Activated T-cell treated with anti-CD3 and anti-CD28 coated beads, Interleukin-2, amount 50 U/mL, for 48 hours (primary cell): ENCODE measurements around the gene WDR54.
"Not testable (repeated sequence)": the region's sequence is repeated elsewhere in the genome, so short reads cannot be mapped to it uniquely, and the experiment has no call there.

Source experiments
- DNase-seq, 2 experiments: peaks; one replicate each; pipeline ENCODE4 v3.0.0-alpha.2; 2020

WDR54 gene

GRCh38 chr2:74430502-74430901, 9.0 kb downstream of the WDR54 start:
- DNase-seq, result no peak

DNA sequence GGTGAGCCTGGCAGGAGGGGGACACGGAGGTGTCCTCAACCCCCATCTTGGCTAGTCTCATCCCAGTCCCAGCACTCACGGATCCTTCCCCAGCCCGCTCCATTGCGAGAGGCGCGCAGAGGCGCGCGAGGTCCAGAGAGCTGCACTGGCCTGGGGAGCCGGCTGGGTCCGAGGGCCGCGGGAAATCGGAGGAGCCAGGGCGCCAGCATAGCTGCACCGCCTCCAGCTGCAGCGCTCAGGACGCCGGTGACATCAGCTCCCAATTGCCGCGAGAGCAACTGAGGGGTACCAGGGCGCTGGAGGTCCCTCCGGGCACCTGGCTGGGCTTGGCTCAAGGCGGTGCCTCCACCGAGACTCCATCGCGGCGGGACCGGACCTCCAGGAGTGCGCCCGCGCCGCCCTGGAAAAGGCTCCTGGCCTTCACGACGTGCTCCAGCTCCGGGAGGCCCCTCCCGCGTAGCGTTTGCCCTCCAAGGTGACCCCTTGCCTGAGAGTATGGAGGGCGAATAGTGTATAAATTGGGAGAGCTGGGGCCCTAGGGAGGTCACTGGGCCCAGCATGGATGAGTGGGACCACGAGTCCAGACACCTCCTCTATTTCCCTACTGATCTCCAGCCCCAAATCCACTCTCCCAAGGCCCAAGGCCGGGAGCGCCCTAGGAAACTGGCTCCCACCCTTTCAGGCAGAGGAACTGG, 14.7 kb downstream of the WDR54 start:
- no peak for DNase-seq

- DNase-seq, result no peak
These were observed 15.5 kb downstream of the WDR54 start for GRCh38 chr2:74436848-74437695.

- no peak for DNase-seq
These were observed 16.7 kb downstream of the WDR54 start for GRCh38 chr2:74438248-74438647.

DNA sequence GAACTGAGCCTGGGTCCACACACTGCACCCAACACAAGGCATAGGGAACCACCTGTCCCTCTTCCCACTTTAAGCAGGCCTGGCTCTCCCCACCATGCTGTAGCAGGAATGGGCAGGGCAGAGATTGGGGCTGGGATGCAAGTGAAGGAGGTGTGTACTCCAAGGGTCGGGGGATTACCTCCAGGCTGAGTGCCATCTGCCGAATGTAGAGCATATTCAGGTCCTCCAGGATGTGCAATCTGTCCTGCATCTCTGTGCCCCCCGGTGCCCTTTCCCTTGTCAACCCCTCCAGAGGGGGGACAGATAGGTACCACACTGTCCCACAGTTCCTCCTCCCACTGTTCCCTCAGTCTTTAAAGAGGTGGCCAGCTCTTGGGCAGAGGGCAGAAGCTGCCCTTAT, 17.8 kb downstream of the WDR54 start:
- no peak for DNase-seq

DNA sequence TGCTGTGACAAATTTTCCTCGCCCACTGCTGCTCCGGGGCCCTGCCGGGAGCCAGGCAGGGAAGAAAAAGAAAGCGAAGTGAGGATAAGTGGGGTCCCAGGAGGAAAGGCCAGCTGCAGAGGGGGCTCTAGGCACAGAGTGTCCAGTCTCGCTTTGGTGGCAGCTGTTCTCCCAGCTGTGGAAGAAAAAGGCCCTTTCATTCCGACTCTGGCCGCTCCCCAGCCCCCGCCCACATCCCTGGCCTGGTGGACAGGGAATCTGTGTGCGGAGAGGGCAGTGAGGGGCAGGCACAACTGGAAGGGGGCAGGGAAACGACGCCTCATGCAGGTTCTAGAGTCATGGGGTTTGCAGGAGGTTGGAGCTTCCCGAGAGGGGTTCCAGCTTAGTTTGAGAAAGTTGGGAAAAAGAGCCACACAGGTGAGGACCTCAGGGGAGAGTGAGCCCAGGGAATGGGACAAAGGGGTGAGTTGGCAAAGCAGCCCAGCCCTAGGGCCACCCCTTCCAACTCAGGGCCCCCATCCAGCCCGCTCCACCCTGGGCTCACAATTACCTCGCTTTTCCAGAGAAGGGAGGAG, 18.4 kb downstream of the WDR54 start:
- DNase-seq, result no peak

DNA sequence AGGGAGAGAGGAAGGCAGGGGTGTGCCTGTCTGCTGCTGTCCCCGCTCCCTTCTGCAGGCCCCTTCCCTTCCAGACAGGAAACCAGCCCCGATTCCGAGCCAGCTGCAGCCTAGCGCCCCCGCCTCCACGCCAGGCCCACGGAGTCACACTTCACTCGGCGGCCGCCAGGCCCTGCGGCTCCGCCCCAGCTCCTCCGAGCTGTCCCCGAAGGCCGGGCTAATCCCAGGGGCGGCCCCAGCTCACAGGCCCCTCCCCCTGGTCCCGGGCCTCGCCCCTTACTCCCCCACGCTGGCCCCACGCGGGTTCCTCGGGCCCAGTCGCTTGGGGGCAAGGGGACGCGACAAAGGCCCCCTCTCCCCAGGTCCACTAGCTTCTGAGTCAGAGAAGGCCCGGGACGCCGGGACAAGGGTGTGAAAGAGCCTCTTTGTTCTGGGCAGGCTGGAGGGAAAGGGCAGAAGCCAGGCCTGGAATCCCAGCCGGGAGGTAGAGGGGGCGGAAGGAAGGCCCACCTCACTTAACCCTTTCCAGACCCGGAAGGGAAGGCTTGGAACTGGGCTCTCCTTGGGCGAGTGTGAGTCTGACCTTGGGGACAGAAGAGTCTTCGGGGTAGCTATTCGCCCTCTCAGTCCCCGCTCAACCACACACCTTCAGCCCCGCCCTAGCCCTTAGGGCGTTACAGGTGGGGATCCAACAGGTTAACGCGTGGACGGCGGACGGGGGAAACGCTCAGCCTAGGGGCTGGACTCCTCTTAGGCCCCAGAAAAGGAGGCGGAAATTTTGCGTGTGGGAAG, 19.0 kb downstream of the WDR54 start:
- peak; percentile 67 to 75 for DNase-seq

DNA sequence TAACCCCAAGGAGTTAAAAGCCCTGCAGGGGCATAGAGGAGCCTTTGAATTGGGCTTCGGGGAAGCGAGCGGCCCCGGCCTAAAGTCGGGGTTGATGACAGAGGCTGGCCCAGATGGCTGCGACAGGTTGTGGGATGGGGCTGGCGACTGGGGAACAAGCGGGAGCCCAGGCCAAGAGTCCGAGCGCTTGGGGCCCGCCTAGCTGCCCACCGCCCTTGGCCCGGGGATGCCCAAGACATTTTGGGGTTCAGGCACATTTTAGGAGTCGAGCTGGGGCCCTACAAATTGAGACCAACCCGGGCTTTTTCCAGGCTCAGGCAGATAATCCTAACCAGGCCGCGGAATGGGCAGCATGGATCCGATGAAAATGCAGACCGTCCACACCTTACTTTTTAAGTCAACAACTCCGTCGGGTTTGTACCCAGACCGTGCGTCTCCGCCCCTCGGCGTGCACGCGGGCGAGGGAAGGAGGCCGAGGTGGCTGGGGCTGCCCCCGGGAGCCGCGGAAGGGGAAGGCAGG, 19.7 kb downstream of the WDR54 start:
- no peak for DNase-seq

- DNase-seq, result peak; percentile 52 to 61
These were observed 20.4 kb downstream of the WDR54 start, which contains the start of gene RTKN for GRCh38 chr2:74441690-74442482. RTKN (minus strand) TSS chr2:74441937; CDS start chr2:74441816, 121 bp downstream.

- DNase-seq, result not testable (repeated sequence)
These were observed 21.2 kb downstream of the WDR54 start for GRCh38 chr2:74442483-74443297.

DNA sequence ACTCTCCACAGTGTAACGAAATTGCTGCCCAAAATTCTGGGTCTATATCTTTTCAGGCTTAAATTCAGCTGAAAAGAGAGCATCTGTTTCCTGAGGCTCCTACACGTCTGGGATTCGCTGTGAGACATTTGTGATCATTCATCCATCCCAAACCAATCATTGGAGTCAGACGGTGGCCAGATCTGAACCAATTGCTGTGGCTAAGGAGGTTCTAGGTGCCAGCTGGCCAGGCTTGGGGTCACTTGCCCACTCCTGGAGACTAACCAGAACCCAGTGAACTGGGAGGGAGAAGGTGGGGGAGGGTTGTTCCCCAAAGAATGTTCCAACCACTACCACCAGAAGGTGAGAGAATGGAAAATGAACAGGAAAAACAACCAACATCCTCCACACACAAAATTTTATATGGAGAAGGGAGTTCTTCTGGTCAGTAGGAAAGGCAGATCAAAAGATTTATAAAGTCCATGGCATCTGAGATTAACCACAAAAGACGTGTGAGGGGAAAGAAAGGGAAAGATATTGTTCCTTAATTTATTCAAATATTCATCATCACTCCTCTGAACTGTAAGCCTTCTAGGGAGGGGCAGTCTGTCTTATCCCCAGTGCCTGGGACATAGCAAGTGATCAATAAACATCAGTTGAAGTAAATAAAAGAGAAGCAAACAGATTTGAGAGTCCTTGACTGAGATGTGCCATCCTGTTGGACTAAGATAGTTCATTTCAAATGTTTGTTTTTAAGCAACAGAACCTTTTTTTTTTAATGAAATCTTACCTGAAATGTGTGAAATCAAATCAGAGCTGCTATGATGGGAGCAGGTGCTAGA, 23.2 kb downstream of the WDR54 start:
- no peak for DNase-seq

- no peak for DNase-seq
These were observed 25.9 kb downstream of the WDR54 start for GRCh38 chr2:74447230-74447999.

GRCh38 chr2:74448771-74449170, 27.2 kb downstream of the WDR54 start:
- no peak for DNase-seq

DNA sequence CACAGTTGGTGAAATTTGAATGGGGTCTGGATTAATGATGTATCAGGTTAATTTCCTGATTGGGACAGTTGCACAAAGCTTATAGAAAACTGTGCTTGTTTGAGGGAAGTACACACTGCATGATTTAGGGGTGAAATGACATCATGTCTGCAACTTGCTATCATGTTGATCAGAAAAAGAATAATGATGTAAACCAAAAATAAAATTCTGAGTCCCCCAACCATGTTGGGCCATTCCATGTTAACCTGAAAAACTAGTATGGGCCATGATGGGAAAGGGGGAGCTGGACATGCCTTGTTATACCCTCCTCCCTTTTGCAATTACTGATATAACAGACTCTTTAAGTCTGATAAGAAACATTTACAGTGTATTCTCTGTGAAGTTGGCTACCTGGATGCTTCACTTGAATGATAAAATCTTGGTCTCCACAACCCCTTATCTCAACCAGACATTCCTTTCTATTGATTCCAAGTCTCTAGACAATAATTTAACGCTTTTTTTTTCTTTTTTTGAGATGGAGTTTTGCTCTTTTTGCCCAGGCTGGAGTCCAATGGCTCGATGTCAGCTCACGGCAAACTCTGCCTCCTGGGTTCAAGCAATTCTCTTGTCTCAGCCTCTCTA, 29.1 kb downstream of the WDR54 start:
- no peak for DNase-seq

DNA sequence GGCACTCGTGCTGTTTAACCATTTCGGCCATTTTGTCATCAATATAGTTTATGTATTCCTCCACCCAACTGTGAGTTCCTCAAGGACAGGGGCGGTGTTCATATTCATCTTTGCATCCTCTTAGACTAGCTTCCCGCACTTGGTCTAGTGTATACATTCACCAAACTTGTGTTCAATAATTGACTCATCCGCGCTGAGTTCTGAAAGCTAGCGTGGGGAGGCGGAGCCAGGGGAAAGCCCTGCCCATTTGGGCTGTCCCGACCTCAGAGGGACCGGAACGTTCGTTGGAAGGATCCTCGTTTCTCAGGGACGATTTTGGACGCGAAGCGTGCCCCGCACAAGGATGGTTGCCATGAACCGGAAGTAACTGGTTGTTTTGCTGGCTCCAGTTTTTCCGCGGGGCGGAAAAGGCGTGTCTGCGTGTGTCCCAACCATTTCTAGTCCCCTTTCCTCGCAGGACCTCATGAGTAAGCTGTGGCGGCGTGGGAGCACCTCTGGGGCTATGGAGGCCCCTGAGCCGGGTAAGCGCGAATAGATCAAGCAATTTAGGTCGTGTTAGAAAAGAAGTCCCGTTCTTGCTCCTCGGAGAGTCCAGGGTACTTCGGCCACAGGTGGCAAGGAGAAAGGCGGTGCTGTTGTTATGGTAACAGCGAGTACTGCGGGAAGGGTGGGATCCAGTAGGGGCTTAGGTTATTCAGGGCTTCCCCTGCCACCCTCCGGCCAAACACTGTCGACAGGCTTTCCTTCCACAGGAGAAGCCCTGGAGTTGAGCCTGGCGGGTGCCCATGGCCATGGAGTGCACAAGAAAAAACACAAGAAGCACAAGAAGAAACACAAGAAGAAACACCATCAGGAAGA, 33.4 kb downstream of the WDR54 start, which contains the start of gene INO80B:
INO80B (plus strand) TSS at position 434 of the 858 bp plus-strand sequence; CDS start at position 464, 30 bp downstream.
- DNase-seq, result peak; percentile 99

GRCh38 chr2:74457129-74457548, 35.6 kb downstream of the WDR54 start:
- no peak for DNase-seq

DNA sequence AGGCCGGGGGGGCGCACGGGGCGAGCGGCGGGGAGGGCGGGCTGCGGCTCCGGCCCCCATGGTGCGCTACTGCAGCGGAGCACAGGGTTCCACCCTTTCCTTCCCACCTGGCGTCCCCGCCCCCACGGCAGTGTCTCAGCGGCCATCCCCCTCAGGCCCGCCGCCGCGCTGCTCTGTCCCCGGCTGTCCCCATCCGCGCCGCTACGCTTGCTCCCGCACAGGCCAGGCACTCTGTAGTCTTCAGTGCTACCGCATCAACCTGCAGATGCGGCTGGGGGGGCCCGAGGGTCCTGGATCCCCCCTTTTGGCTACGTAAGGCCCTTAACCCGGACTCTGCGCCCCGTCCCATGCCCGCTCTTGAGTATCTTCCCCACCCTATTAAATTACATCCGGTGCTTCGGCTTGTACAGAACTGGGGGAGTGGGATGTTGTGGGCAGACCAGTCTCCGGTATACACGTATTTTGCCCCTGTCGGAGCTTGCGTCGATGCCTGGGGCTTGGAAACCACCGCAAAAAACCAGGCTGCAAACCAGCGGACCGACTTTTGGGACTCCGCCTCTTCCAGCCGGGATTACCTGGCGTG, 36.1 kb downstream of the WDR54 start:
- DNase-seq, result peak; percentile 86 to 90
